ENCODE measurements around the gene AFG1L.
A peak's percentile ranks its signal among the peaks of the same experiment; 100 is the strongest.

AFG1L gene

DNA sequence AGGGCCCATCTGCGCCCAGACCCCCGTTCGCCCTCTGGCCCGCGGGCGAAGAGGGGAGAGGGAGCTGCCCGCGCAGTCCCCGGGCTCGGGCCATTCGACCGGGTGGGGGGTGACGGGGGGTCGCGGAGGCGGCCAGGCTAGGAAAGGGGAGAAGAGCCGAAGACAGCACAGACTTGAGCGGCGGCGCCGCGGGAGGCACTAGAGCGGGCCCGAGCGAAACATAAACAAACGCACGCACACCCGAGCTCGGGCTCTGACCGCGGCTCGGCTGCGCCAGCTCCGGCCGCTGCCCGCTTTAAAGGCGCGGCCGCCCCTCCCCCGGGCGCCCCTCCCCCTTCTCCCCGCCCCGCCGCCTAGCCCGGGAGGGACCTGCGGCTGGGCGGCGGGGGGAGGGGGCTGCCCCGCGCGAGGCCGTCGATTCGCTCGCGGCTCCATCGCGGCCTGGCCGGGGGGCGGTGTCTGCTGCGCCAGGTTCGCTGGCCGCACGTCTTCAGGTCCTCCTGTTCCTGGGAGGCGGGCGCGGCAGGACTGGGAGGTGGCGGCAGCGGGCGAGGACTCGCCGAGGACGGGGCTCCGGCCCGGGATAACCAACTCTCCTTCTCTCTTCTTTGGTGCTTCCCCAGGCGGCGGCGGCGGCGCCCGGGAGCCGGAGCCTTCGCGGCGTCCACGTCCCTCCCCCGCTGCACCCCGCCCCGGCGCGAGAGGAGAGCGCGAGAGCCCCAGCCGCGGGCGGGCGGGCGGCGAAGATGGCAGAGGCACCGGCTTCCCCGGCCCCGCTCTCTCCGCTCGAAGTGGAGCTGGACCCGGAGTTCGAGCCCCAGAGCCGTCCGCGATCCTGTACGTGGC, 265.8 kb downstream of the AFG1L start, which contains the start of gene FOXO3:
TSS of gene FOXO3 (plus strand) at position 455 of the 846 bp plus-strand sequence. CDS start at position 747, 292 bp downstream.
- DNase-seq: peak; percentile 92

DNA sequence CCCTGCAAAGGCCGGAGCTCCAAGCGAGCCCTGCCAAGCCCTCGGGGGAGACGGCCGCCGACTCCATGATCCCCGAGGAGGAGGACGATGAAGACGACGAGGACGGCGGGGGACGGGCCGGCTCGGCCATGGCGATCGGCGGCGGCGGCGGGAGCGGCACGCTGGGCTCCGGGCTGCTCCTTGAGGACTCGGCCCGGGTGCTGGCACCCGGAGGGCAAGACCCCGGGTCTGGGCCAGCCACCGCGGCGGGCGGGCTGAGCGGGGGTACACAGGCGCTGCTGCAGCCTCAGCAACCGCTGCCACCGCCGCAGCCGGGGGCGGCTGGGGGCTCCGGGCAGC, 266.4 kb downstream of the AFG1L start:
- peak; percentile 19 for DNase-seq

- DNase-seq: peak; percentile 66
Measured at GRCh38 chr6:108561742-108562502, 267.1 kb downstream of the AFG1L start.

DNA sequence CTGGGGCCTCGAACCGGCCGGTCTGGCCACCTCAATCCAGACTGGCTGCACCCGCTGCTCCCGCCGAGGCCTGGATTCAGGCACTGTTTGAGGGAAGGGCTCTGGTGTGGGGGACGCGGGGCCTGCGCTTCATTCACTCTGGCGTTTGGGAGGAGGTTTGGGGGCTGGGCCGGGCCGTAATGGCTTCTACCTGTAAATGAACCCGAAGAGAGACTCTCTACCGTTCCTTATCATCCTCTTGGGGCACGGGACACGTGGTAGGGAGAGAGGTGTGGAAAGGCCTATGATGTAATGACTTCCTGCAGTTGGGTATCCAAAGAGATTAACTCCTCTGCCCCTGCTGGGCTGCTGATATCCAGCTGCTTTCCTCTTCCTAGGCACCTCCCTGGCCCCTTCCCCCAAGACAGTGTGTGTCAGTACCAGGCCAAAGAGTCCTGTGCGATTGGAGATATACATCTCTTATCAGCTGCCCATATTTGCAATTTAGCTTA, 267.7 kb downstream of the AFG1L start:
- peak; percentile 85 for DNase-seq

DNA sequence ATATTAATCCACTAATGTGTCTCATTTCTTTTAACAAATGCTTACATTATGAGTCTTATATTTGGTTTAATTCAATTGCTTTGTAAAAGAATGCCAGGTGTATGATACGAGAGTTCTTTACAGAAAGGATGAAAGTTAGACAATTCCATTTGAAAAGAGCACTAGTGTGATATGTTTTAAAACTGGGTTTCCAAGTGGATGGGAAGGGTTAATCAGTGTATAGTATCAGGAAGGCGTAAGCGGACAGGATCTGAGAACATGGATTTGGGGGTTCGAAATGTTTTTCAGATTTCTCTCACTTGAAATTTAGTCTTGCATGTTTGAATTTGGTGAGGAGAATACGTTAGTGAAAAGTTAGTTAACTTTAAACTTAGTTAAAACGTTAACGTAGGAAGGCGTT, 268.4 kb downstream of the AFG1L start:
- no peak for DNase-seq

GRCh38 chr6:108564178-108564577, 269.3 kb downstream of the AFG1L start:
- DNase-seq: no peak

GRCh38 chr6:108565091-108565766, 270.4 kb downstream of the AFG1L start:
- DNase-seq: no peak

GRCh38 chr6:108565893-108566292, 271.0 kb downstream of the AFG1L start:
- no peak for DNase-seq

- DNase-seq: no peak
Measured at GRCh38 chr6:108566406-108566805, 271.6 kb downstream of the AFG1L start.

GRCh38 chr6:108568101-108568500, 273.2 kb downstream of the AFG1L start:
- DNase-seq: no peak

DNA sequence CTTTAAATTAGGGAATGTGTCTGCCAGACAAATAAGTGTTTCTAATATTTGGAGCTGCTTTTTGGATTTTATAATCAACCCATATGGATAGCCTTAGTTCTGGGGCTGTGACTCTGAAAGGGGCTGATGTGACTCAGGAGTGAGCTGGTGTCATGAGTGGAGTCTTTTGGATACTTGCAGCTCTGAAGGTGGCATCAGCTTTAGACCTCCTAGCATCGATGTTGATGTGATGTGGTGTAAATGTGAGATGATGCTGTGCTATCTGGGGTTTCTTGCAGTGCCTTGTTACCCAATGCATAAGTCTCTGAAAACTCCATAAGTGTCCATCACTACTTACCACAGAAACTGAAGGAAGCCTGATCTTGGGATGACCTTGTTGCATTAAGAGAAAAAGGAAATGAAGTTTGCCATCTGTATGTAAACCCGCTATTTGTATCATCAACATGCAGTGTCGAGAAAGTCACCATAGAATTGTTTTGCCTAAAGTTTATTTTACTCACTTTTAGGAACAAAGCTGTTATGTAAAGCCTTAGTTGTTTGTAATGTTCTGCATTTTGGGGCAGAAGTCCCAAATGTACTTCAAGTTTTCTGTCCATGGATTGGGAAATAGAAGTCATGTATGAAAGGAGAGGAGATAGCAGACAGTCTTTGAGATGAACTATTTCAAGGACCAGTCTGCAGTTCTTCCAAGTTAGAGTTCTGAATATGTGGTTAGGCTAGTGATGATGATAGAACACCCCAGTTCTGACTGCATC, 273.9 kb downstream of the AFG1L start:
- no peak for DNase-seq

GRCh38 chr6:108570517-108570916, 275.7 kb downstream of the AFG1L start:
- no peak for DNase-seq

GRCh38 chr6:108574457-108575141, 279.7 kb downstream of the AFG1L start:
- DNase-seq: no peak
